T47D (cell line): Measurements from ENCODE around the gene PAM.
"Not testable (repeated sequence)": the region's sequence is repeated elsewhere in the genome, so short reads cannot be mapped to it uniquely, and the experiment has no call there.

Experiments
- DNase-seq, 2 experiments: peaks; one replicate each; pipeline versions ENCODE4 v3.0.0 to v3.0.0-alpha.2; 2011 to 2012; ENCODE audit warnings: low read depth in 1 of 2, low spot score in 1 of 2
- JUND ChIP-seq: IDR thresholded peaks from 2 replicates; pipeline ENCODE4 v1.6.1; 2012; ENCODE audit warnings: low read depth
- in situ Hi-C: cut with HindIII; loops from 2 replicates; pipeline ENCODE4 v1.10.0; 2016; ENCODE audit warnings: low sequenced_read_pairs, low pct_unique_long_range_greater_than_20kb

The PAM gene

GRCh38 chr5:102971676-102972293 is 216.7 kb downstream of the PAM start:
- in situ Hi-C loops: no loop called here
- DNase-seq: peak in 1 of 2 experiments; percentile 25
- TF ChIP-seq JUND: no peak

DNA sequence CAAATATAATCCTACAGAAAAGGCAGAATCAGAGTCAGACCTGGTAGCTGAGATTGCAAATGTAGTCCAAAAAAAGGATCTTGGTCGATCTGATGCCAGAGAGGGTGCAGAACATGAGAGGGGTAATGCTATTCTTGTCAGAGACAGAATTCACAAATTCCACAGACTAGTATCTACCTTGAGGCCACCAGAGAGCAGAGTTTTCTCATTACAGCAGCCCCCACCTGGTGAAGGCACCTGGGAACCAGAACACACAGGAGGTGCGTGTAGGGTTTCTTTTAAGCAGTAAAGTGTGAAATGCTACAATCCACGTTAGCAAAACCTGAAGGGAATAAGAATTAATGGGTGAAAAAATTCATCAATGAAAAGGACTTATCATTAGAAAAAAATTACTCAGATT is 219.1 kb downstream of the PAM start:
- DNase-seq: no peak
- in situ Hi-C loops: no loop called here
- TF ChIP-seq JUND: no peak

DNA sequence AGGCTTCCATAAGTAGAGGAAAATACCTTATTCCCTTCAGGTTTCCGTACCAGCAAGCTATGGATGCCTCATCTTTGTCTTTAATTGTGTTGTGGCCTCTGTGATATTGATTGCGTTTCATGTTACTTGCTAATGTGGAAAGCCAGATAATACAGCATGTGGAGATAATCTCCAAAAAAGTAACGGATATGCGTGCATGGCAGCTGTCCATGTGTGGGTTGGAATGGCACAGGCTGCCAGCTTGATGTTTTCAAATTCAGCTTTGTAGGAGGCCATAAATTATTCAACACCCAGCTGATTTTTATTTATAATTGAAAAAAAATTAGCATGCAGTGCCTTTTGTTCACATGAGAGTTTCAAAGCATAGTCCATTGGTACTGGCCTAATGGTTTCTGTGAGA is 219.9 kb downstream of the PAM start:
- no peak for DNase-seq
- no peak for TF ChIP-seq JUND
- in situ Hi-C loops: no loop called here

GRCh38 chr5:102975457-102976182 is 220.5 kb downstream of the PAM start:
- DNase-seq: no peak
- TF ChIP-seq JUND: no peak
- in situ Hi-C loops: no loop called here

DNA sequence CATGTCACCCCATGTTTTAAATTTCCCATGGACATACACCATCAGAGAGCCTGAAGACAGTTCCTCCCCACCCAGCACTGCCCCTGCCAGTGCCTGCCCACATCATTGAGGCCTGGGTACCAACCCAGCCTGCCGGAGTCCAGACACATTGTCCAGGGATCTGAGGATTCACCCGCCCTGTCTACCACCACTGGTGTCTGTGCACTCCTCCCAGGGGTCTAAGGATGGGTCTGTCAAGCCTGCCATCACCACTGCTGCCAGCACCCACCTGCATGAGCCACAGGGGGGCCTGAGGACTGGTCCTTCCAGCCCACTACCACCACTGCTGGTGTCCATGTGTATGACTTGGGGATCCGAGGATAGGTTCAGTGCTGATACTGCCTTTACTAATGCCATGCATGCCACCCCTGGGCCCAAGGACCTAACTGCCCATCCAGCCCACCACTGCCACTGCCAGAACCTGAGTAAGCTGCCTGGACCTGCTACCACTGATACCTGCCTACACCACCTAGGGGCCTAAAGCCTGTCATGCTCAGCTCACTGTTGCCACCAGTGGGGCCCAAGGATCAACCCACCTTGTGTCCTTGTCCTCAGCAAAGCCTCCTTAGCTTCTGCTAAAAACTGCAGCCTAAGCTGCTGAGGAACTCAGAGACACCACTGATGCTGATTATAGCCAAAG is 227.0 kb downstream of the PAM start:
- DNase-seq: no peak
- in situ Hi-C loops: no loop called here
- no peak for TF ChIP-seq JUND

DNA sequence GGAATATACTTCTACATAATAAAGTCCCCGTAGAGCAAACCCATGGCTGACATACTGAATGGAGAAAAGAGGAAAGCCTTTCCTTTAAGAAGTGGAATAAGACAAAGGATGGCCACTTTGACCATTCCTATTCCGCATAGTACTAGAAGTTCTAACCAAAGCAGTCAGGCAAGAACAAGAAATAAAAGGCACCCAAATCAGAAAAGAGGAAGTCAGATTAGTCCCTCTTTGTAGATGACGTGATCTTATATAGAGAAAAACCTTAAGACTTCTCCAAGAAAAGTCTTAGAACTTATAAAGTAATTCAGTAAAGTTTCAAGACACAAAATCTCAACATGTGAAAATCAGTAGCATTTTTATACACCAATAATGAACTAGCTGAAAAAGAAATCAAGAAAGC is 231.0 kb downstream of the PAM start:
- TF ChIP-seq JUND: no peak
- in situ Hi-C loops: no loop called here
- DNase-seq: no peak

DNA sequence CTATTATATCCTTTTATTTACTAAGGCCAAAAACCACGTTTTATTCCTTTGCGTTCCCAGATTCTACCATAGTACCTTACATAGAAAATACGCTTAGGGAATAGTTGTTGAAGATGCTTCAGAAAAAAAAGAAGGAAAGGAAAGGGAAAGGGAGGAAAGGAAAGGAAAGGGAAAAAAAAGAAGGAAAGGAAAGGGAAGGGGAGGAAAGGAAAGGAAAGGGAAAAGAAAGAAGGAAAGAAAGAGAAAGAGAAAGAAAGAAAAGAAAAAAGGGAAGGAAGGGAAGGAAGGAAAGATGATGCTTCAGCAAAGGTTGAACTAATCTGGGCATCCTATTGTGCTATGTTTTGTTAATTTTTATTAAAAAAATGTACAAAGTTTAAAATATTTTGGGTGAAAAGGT is 233.4 kb downstream of the PAM start:
- DNase-seq: no peak
- no peak for TF ChIP-seq JUND
- in situ Hi-C loops: no loop called here

- in situ Hi-C loops: no loop called here
- DNase-seq: no peak
- TF ChIP-seq JUND: no peak
Measured at GRCh38 chr5:102991802-102992201, 236.7 kb downstream of the PAM start.

DNA sequence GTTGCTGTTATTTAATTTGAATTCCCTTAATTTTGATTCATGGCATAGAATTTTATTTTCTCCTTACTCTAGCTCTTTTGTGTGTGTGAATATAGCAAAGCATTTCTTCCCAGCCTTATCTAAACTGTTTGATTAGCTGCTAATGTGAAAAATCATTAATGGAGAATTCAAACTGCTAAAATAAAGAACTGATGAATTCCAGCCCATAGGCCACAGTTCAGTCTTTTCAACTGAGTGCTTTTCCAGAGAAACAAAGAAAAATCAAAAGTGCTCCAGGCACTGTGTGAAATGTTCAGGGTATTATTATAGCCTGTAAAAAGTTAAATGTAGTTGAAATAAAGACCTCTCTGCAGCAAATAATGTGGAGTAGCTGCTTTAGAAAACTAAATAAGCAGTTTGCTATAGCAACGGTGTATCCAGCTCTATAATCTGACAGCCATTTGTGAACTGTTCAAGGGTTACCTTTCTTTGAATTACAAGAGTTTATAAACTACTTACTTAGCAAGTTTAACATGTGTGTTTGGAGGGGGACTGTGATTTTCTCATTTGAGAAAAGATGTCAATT is 241.0 kb downstream of the PAM start:
- no peak for DNase-seq
- TF ChIP-seq JUND: no peak
- in situ Hi-C loops: no loop called here

DNA sequence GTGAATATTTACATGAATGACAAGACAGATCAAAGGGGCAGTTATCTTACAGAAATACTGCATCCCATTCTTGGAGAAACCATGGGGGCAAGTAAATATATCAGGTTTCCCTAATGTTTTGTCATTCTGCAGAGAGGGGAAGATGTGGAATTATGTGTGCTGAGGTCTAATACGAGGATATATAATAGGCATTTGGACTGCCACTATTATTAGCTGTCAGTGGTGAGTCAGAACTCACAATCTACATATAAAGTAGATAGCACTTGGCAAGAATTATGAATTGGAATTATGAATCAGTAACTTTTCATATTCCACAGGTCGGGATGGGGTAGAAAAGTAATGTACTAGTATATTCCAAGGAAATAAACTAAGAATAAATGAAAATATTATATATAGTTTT is 243.1 kb downstream of the PAM start:
- no peak for TF ChIP-seq JUND
- in situ Hi-C loops: no loop called here
- no peak for DNase-seq

DNA sequence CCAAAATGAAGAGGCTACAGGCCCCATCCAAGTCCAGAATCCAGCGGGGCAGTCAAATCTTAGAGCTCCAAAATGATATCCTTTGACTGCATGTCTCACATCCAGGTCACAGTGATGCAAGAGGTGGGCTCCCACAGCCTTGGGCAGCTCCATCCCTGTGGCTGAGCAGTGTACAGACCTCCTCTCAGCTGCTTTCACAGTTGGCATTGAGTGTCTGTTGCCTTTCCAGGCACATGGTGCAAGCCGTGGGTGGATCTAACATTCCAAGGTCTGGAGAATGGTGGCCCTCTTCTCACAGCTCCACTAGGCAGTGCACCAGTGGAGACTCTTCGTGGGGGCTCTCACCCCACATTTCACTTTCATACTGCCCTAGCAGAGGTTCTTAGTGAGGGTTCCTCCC is 244.1 kb downstream of the PAM start:
- no peak for DNase-seq
- TF ChIP-seq JUND: no peak
- in situ Hi-C loops: no loop called here

DNA sequence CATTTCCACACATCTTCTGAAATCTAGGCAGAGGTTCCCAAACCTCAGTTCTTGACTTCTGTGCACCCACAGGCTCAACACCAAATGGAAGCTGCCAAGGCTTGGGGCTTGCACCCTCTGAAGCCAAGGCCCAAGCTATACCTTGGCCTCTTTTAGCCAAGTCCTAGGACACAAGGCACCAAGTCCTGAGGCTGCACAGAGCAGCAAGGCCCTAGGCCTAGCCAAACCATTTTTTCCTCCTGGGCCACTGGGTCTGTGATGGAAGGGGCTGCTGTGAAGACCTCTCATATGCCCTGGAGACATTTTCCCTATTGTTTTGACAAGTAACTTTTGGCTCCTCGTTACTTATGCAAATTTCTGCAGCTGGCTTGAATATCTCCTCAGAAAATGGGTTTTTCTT is 244.5 kb downstream of the PAM start:
- in situ Hi-C loops, DNase-seq: not testable (repeated sequence)

DNA sequence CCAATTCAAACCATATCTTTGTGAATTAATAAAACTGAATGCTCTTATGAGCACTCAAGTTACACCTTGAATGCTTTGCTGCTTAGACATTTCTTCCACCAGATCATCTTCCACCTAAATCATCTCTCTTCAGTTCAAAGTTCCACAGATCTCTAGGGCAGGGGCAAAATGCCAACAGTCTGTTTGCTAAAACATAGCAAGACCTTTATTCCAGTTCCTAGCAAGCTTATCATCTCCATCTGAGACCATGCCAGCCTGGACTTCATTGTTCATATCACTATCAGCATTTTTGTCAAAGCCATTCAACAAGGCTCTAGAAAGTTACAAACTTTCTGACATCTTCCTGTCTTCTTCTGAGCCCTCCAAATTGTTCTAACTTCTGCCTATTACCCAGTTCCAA is 245.0 kb downstream of the PAM start:
- TF ChIP-seq JUND: no peak
- DNase-seq: no peak
- in situ Hi-C loops: no loop called here
